ENCODE data around the gene STAT3. TPM values are rescaled to one million over a fixed set of nuclear protein-coding genes. Genes with fewer than 3 reads are reported as not detected.
"Not testable (repeated sequence)": the region's sequence is repeated elsewhere in the genome, so short reads cannot be mapped to it uniquely, and the experiment has no call there.

Gene STAT3
- total and polyA plus RNA-seq, 4 donors: 34.1 to 297 (median 178) TPM

DNA sequence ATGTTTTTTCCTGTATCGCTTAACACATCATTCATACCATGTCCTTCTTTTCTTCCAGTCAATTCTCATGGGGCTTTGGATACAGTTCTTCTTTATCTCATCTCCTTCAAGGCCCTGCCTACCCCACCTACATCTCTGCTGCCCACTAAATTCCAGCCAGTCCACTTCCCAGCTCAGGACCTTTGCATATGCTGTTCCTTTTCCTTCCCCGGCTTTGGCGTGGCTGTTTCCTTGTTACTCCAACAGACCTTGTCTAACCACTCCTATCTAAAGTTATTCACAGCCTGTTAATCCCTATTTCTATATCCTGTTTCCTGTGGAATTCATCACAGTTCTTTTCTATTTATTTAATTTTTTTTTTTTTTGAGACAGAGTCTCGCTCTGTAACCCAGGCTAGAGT is 6.6 kb upstream of the STAT3 start:
- no peak for ATAC-seq (ENCODE audit: low FRiP score)
- WGBS, 2 donors: 99% methylated on average over 4 of the region's 4 CpGs
- DNase-seq: no peak
- intact Hi-C loops (cut with DNase I): no loop called here
- no peaks in the 10 kb centered on the region for H3K36me3 ChIP-seq (ENCODE audit: control insufficient read depth in 1 of 2, insufficient read depth in 2 of 2, low read length in 1 of 2)
- no peaks in the 10 kb centered on the region for H3K9me3 ChIP-seq (ENCODE audit: control insufficient read depth, low read length)
- no peak overlapping the region for H3K27ac ChIP-seq (ENCODE audit: low read depth in 1 of 2, low read length in 2 of 2)
- no peaks in the 10 kb centered on the region for H3K4me1 ChIP-seq (ENCODE audit: control insufficient read depth in 1 of 2, insufficient read depth in 2 of 2, low read length in 2 of 2)
- H3K27me3 ChIP-seq (ENCODE audit: control insufficient read depth in 1 of 2, insufficient read depth in 2 of 2, low read length in 1 of 2): no peaks in the 10 kb centered on the region
- no peak overlapping the region for H3K4me3 ChIP-seq (ENCODE audit: low read length in 2 of 2)

DNA sequence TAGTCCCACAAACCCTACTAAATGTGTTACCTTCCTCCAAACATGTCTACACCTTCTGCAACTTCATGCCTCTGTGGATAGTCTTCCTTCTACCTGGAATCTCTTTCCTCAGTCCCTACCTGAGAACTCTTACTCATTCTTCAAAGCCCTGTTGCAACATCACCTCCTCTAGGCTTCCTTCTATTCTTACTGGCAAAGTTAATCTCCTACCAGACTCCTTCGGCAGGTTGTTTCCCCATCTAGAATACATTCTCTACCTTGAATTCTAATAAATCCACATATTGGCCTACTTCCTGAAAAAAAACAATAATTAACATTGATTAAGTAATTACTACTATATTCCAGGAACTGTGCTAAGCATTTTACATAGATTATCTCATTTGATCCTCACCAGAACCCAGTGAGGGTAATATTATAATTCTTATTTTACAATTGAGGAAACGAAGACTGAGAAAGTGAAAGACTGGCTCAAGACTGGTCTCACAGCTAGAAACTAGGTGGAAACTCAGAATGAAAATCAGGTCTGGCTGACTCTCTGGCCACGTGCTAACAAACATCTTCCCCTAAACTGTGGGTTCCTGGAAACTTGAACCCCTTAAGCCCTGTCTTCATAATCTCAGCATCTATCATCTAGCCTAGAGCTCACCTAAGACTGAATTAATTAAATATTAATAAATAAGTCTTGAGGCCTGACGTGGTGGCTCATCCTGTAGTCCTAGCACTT is 4.6 kb upstream of the STAT3 start:
- Histone ChIP-seq H3K9me3 (ENCODE audit: control insufficient read depth, low read length) (no peaks in the 10 kb centered on the region), H3K36me3 (ENCODE audit: control insufficient read depth in 1 of 2, insufficient read depth in 2 of 2, low read length in 1 of 2) (no peaks in the 10 kb centered on the region), H3K27me3 (ENCODE audit: control insufficient read depth in 1 of 2, insufficient read depth in 2 of 2, low read length in 1 of 2) (no peaks in the 10 kb centered on the region), H3K4me1 (ENCODE audit: control insufficient read depth in 1 of 2, insufficient read depth in 2 of 2, low read length in 2 of 2) (no peaks in the 10 kb centered on the region), H3K4me3 (ENCODE audit: low read length in 2 of 2) (no peak overlapping the region), H3K27ac (ENCODE audit: low read depth in 1 of 2, low read length in 2 of 2) (no peak overlapping the region)
- intact Hi-C loops (cut with DNase I): no loop called here
- WGBS, 2 donors: 85 to 87% methylated on average over 4 of the region's 4 CpGs
- DNase-seq: no peak
- ATAC-seq (ENCODE audit: low FRiP score): no peak

DNA sequence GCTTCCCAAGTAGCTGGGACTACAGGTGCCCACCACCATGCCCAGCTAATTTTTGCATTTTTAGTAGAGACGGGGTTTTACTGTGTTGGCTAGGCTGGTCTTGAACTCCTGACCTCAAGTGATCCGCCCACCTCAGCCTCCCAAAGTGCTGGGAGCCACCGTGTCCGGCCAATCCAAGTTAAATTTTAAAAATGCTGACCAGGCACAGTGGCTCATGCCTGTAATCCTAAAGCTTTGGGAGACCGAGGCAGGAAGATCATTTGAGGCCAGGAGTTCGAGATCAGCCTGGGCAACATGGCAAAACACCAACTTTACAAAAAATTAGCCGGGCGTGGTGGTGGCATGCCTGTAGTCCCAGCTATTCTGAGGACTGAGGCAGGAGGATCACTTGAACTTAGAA is 3.2 kb upstream of the STAT3 start:
- H3K27me3 ChIP-seq (ENCODE audit: control insufficient read depth in 1 of 2, insufficient read depth in 2 of 2, low read length in 1 of 2); intact Hi-C loops (cut with DNase I); DNase-seq; H3K36me3 ChIP-seq (ENCODE audit: control insufficient read depth in 1 of 2, insufficient read depth in 2 of 2, low read length in 1 of 2); H3K9me3 ChIP-seq (ENCODE audit: control insufficient read depth, low read length); ATAC-seq (ENCODE audit: low FRiP score); H3K27ac ChIP-seq (ENCODE audit: low read depth in 1 of 2, low read length in 2 of 2); H3K4me3 ChIP-seq (ENCODE audit: low read length in 2 of 2); H3K4me1 ChIP-seq (ENCODE audit: control insufficient read depth in 1 of 2, insufficient read depth in 2 of 2, low read length in 2 of 2): not testable (repeated sequence)
- WGBS, 2 donors: 93% methylated on average over 8 of the region's 8 CpGs

DNA sequence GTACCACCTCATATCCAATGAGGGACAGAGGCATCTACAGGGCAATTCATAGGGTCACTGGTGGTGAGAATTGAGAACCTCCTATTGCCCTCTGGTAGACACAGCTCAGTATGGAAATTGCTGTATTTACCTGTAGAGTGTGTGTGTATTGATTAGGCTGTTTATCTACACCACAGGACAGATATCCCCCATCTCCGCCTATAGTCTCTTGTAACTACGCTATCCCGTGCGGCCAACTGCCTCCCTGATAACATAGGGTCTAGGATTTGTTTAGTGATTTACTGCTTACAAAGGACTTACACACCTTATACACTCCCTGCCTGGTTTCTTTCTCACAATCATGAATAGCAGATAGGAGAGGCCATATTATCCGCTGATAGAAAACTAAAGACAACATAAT is 1.7 kb upstream of the STAT3 start:
- intact Hi-C loops (cut with DNase I): loop anchor here (5.0 kb wide), 3 partner anchors 43 to 68 kb away; no protein-coding TSS in a partner anchor

DNA sequence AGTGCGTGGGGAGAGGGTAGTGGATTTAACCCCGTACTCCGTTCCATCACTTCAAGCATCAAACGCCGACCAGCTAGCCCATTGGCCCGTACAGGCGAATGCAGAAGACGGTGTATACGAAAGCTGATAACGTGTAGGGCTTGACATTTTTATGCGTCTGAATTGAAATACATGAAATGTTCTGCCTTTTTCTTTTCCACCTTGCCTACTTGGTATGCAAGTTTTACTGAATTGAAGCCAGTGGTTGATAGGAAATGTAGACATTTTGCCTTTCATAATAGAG is 834 bp upstream of the STAT3 start:
- Histone ChIP-seq H3K4me3 (ENCODE audit: low read length in 2 of 2) (peak overlapping the region in 1 of 2 donors; percentile 32), H3K36me3 (ENCODE audit: control insufficient read depth in 1 of 2, insufficient read depth in 2 of 2, low read length in 1 of 2) (no peaks in the 10 kb centered on the region), H3K9me3 (ENCODE audit: control insufficient read depth, low read length) (no peaks in the 10 kb centered on the region), H3K27me3 (ENCODE audit: control insufficient read depth in 1 of 2, insufficient read depth in 2 of 2, low read length in 1 of 2) (no peaks in the 10 kb centered on the region), H3K27ac (ENCODE audit: low read depth in 1 of 2, low read length in 2 of 2) (peak overlapping the region in 1 of 2 donors; percentile 75), H3K4me1 (ENCODE audit: control insufficient read depth in 1 of 2, insufficient read depth in 2 of 2, low read length in 2 of 2) (no peaks in the 10 kb centered on the region)
- DNase-seq (peak in 1 of 2 donors; percentile 31), ATAC-seq (ENCODE audit: low FRiP score) (no peak)
- intact Hi-C loops (cut with DNase I): loop anchor here (5.0 kb wide), 3 partner anchors 42 to 67 kb away; no protein-coding TSS in a partner anchor
- WGBS, 2 donors: 1% methylated on average over 11 of the region's 11 CpGs

More for the DNA sequence above, 1.7 kb upstream of the STAT3 start:
- Histone ChIP-seq H3K4me3 (ENCODE audit: low read length in 2 of 2) (no peak overlapping the region), H3K9me3 (ENCODE audit: control insufficient read depth, low read length) (no peaks in the 10 kb centered on the region), H3K36me3 (ENCODE audit: control insufficient read depth in 1 of 2, insufficient read depth in 2 of 2, low read length in 1 of 2) (no peaks in the 10 kb centered on the region), H3K27ac (ENCODE audit: low read depth in 1 of 2, low read length in 2 of 2) (no peak overlapping the region), H3K4me1 (ENCODE audit: control insufficient read depth in 1 of 2, insufficient read depth in 2 of 2, low read length in 2 of 2) (no peaks in the 10 kb centered on the region), H3K27me3 (ENCODE audit: control insufficient read depth in 1 of 2, insufficient read depth in 2 of 2, low read length in 1 of 2) (no peaks in the 10 kb centered on the region)
- WGBS, 2 donors: 95 to 98% methylated on average over 5 of the region's 5 CpGs
- ATAC-seq (ENCODE audit: low FRiP score) (no peak), DNase-seq (peak in 1 of 2 donors; percentile 4)

DNA sequence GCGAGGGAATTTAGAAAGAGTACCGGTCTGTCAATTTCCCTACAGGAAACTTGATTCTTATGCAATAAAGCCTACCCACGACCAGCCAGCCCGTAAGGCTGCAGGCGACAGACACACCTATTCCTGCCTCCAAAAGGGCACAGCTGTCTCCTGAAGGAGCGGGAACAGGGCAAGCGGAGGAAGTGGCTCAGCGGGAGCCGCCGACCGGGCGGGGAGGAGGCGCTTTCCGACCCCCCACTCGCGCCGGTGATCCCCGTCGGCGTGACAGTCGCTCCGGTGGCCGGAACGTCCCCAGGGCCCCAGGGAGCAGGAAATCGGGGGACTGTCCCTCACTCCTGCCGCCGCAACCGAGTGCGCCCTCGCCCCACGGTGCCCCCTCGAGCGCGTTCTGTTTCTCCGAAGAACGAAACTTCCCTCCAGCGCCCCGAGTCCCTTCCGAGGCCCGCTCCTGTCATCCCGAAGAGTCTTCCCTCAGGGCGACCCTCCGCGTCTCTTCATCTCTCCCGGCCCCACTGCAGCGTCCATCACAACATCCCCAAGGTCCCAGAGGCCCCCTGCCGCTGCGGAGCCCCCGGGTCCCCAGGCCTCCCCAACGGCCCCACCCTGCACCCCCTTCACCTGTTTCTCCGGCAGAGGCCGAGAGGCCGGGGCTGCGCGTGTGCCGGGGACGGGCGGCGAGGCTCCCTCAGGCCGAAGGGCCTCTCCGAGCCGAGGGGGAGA is 421 bp downstream of the STAT3 start:
- 0% methylated on average over 61 to 62 of the region's 62 CpGs for WGBS, 2 donors
- intact Hi-C loops (cut with DNase I): loop anchor here (5.0 kb wide), 3 partner anchors 41 to 66 kb away; no protein-coding TSS in a partner anchor
- DNase-seq: peak; percentile 71 to 85

DNA sequence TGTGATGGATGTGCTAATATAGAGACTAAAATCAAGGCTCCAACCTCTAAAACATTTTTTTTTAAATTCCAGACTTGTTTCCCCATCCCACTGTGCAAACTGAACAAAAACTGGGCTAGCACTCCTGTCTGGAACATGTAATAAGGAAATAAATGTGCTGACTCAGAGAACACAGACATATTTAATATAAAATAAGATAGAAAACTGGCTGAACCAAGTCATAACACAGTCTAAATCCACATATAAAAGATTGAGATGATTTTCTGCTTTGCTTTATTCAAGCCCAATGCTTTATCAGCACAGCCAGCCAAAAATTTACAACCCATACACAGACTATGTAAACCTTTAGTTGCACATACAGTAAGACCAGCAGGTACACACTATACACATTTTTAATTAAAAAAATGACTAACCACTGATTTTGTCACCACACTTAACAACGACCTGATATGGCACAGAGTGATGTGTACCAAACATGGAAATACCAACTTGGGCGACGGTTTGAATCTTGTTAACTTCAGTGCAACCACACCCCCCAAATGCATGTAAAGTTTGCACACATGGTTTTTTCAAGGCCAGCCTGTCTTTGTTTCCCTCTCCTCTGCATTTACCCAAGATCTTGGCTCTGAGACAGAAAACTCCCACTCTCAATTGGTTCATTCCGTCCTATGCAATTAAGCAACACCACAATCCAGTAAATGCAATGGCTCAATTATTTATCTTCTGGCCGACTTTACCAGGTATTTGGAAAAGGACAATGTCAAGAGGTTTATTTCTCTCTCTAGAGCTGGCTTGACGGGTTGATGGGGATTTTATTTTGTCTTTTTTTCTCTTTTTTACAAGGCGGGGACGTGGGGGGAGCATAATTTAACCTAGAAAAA is 1.2 kb downstream of the STAT3 start:
- peak overlapping the region; percentile 94 to 98 for H3K27ac ChIP-seq (ENCODE audit: low read depth in 1 of 2, low read length in 2 of 2)
- DNase-seq (no peak), ATAC-seq (ENCODE audit: low FRiP score) (no peak)
- H3K4me1 ChIP-seq (ENCODE audit: control insufficient read depth in 1 of 2, insufficient read depth in 2 of 2, low read length in 2 of 2): no peaks in the 10 kb centered on the region
- H3K4me3 ChIP-seq (ENCODE audit: low read length in 2 of 2): peak overlapping the region; percentile 90 to 94
- H3K9me3 ChIP-seq (ENCODE audit: control insufficient read depth, low read length): no peaks in the 10 kb centered on the region
- H3K27me3 ChIP-seq (ENCODE audit: control insufficient read depth in 1 of 2, insufficient read depth in 2 of 2, low read length in 1 of 2): no peaks in the 10 kb centered on the region
- no peaks in the 10 kb centered on the region for H3K36me3 ChIP-seq (ENCODE audit: control insufficient read depth in 1 of 2, insufficient read depth in 2 of 2, low read length in 1 of 2)
- WGBS, 2 donors: 0 to 1% methylated on average over 8 of the region's 8 CpGs
- intact Hi-C loops (cut with DNase I): loop anchor here (5.0 kb wide), 3 partner anchors 40 to 65 kb away; no protein-coding TSS in a partner anchor

More for the DNA sequence above, 421 bp downstream of the STAT3 start:
- Histone ChIP-seq H3K36me3 (ENCODE audit: control insufficient read depth in 1 of 2, insufficient read depth in 2 of 2, low read length in 1 of 2) (no peaks in the 10 kb centered on the region), H3K4me3 (ENCODE audit: low read length in 2 of 2) (peak overlapping the region; percentile 90 to 94), H3K9me3 (ENCODE audit: control insufficient read depth, low read length) (no peaks in the 10 kb centered on the region), H3K4me1 (ENCODE audit: control insufficient read depth in 1 of 2, insufficient read depth in 2 of 2, low read length in 2 of 2) (no peaks in the 10 kb centered on the region), H3K27me3 (ENCODE audit: control insufficient read depth in 1 of 2, insufficient read depth in 2 of 2, low read length in 1 of 2) (no peaks in the 10 kb centered on the region), H3K27ac (ENCODE audit: low read depth in 1 of 2, low read length in 2 of 2) (peak overlapping the region; percentile 94 to 98)
- ATAC-seq (ENCODE audit: low FRiP score): peak; percentile 48

DNA sequence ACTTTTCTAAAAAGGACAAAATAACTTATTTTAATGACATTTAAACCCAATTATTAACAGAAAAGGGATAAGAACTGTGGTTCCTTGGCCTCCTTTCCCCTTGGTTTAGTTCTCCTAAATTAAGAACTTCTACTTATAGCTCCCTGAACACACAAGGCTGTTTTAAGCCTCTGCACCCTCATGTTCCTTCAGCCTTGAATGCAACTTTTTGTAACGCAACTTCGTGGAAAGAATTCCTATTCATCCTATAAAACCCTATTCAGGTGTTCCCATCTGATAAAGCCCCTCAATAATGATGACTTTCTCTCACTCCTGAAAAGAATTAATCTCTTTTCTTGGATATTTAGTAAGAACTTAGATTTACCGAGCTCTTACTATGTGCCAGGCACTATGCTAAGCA is 6.3 kb downstream of the STAT3 start:
- no peaks in the 10 kb centered on the region for H3K4me1 ChIP-seq (ENCODE audit: control insufficient read depth in 1 of 2, insufficient read depth in 2 of 2, low read length in 2 of 2)
- no peak overlapping the region for H3K27ac ChIP-seq (ENCODE audit: low read depth in 1 of 2, low read length in 2 of 2)
- DNase-seq: no peak
- WGBS, 2 donors: 26 to 48% methylated on average over 3 of the region's 3 CpGs
- intact Hi-C loops (cut with DNase I): no loop called here
- H3K36me3 ChIP-seq (ENCODE audit: control insufficient read depth in 1 of 2, insufficient read depth in 2 of 2, low read length in 1 of 2): peaks cover 0 to 3% of the 10 kb centered on the region in 2 donors
- H3K9me3 ChIP-seq (ENCODE audit: control insufficient read depth, low read length): no peaks in the 10 kb centered on the region
- no peak overlapping the region for H3K4me3 ChIP-seq (ENCODE audit: low read length in 2 of 2)
- H3K27me3 ChIP-seq (ENCODE audit: control insufficient read depth in 1 of 2, insufficient read depth in 2 of 2, low read length in 1 of 2): no peaks in the 10 kb centered on the region
- ATAC-seq (ENCODE audit: low FRiP score): no peak

Measured in aorta (tissue), 5 donors.